ENCODE data around the gene MGAT4C. TPM values are rescaled to one million over a fixed set of nuclear protein-coding genes. Genes with fewer than 3 reads are reported as not detected.

MGAT4C gene
- total and polyA plus RNA-seq, 7 donors, result 0.06 to 0.16 (median 0.07) TPM; not detected in 4

- no peak for ATAC-seq
- H3K4me1 ChIP-seq, result no peaks in the 10 kb centered on the region
- no peak for TF ChIP-seq CTCF (IDR thresholded peaks at IDR 0.05)
- intact Hi-C loops (cut with DNase I), result no loop called here
- 51 to 73% (median 68%) methylated on average over 2 of the region's 2 CpGs for WGBS, 3 donors
- H3K36me3 ChIP-seq (ENCODE audit: insufficient read depth in 1 of 2, low read depth in 1 of 2), result no peaks in the 10 kb centered on the region
- no peaks in the 10 kb centered on the region for H3K27me3 ChIP-seq (ENCODE audit: insufficient read depth in 3 of 3, low read length in 2 of 3)
- H3K9me3 ChIP-seq, result no peaks in the 10 kb centered on the region
- DNase-seq, result no peak
- H3K27ac ChIP-seq, result no peak overlapping the region
- no peak overlapping the region for H3K4me3 ChIP-seq
Measured at GRCh38 chr12:86257134-86257533, 943 bp upstream of the MGAT4C start.

GRCh38 chr12:86254399-86255107 is 1.6 kb downstream of the MGAT4C start:
- 45 to 59% (median 56%) methylated on average over 4 of the region's 4 CpGs for WGBS, 3 donors
- Histone ChIP-seq H3K27ac (no peak overlapping the region), H3K9me3 (no peaks in the 10 kb centered on the region), H3K4me3 (no peak overlapping the region), H3K36me3 (ENCODE audit: insufficient read depth in 1 of 2, low read depth in 1 of 2) (no peaks in the 10 kb centered on the region), H3K27me3 (ENCODE audit: insufficient read depth in 3 of 3, low read length in 2 of 3) (no peaks in the 10 kb centered on the region), H3K4me1 (no peaks in the 10 kb centered on the region)
- ATAC-seq (no peak), DNase-seq (no peak)
- intact Hi-C loops (cut with DNase I), result no loop called here
- TF ChIP-seq CTCF (IDR thresholded peaks at IDR 0.05), result no peak

- ATAC-seq, result no peak
Measured at GRCh38 chr12:86249851-86250250, 6.3 kb downstream of the MGAT4C start.

GRCh38 chr12:86249276-86249675 is 6.9 kb downstream of the MGAT4C start:
- DNase-seq (no peak), ATAC-seq (no peak)
- H3K27ac ChIP-seq, result no peak overlapping the region
- no peak overlapping the region for H3K4me3 ChIP-seq
- 91 to 100% (median 92%) methylated on average over 1 of the region's 1 CpG for WGBS, 3 donors
- no peak for TF ChIP-seq CTCF (IDR thresholded peaks at IDR 0.05)
- no peaks in the 10 kb centered on the region for H3K36me3 ChIP-seq (ENCODE audit: insufficient read depth in 1 of 2, low read depth in 1 of 2)
- intact Hi-C loops (cut with DNase I), result no loop called here
- H3K27me3 ChIP-seq (ENCODE audit: insufficient read depth in 3 of 3, low read length in 2 of 3), result no peaks in the 10 kb centered on the region
- H3K9me3 ChIP-seq, result no peaks in the 10 kb centered on the region
- H3K4me1 ChIP-seq, result no peaks in the 10 kb centered on the region

More at GRCh38 chr12:86249851-86250250, 6.3 kb downstream of the MGAT4C start:
- Histone ChIP-seq H3K4me1 (no peaks in the 10 kb centered on the region), H3K27me3 (ENCODE audit: insufficient read depth in 3 of 3, low read length in 2 of 3) (no peaks in the 10 kb centered on the region), H3K4me3 (no peak overlapping the region), H3K27ac (no peak overlapping the region), H3K36me3 (ENCODE audit: insufficient read depth in 1 of 2, low read depth in 1 of 2) (no peaks in the 10 kb centered on the region), H3K9me3 (no peaks in the 10 kb centered on the region)
- intact Hi-C loops (cut with DNase I), result no loop called here
- TF ChIP-seq CTCF (IDR thresholded peaks at IDR 0.05), result no peak
- DNase-seq, result no peak

GRCh38 chr12:86247871-86248270 is 8.3 kb downstream of the MGAT4C start:
- ATAC-seq, result no peak
- Histone ChIP-seq H3K36me3 (ENCODE audit: insufficient read depth in 1 of 2, low read depth in 1 of 2) (no peaks in the 10 kb centered on the region), H3K27ac (no peak overlapping the region), H3K9me3 (no peaks in the 10 kb centered on the region), H3K27me3 (ENCODE audit: insufficient read depth in 3 of 3, low read length in 2 of 3) (no peaks in the 10 kb centered on the region), H3K4me3 (no peak overlapping the region), H3K4me1 (no peaks in the 10 kb centered on the region)
- TF ChIP-seq CTCF (IDR thresholded peaks at IDR 0.05), result no peak
- intact Hi-C loops (cut with DNase I), result no loop called here
- no peak for DNase-seq
